ENCODE results near the gene CELSR1.

- TF ChIP-seq EZH2phosphoT487 (IDR thresholded peaks at IDR 0.05; ENCODE audit: borderline replicate concordance, low read length) = no peak
- no peak for TF ChIP-seq CTCF (IDR thresholded peaks at IDR 0.05; ENCODE audit: low read depth, low read length, poor library complexity, severe bottlenecking)
These were observed 75.7 kb downstream of the CELSR1 start for GRCh38 chr22:46461566-46462180.

All from DOHH2 (cell line).